HFFc6 (cell line): ENCODE results near the gene JMJD7. TPM values are rescaled to one million over a fixed set of nuclear protein-coding genes. Genes with fewer than 3 reads are reported as not detected.

ENCODE experiments used
- DNase-seq: peaks from one replicate; pipeline ENCODE4 v3.0.0-alpha.2; 2018
- H3K27ac Mint-ChIP-seq: 2 replicates; pipeline ENCODE4 v1.8.0; 2020; ENCODE audit warnings: mild to moderate bottlenecking, mixed read lengths
- H3K27me3 Mint-ChIP-seq: 2 replicates; pipeline ENCODE4 v1.8.0; 2021; ENCODE audit warnings: mild to moderate bottlenecking, moderate library complexity, mixed read lengths; ENCODE audit not compliant: insufficient read depth
- H3K36me3 Mint-ChIP-seq: 2 replicates; pipeline ENCODE4 v1.8.0; 2021; ENCODE audit warnings: low read depth, mixed read lengths
- H3K4me1 Mint-ChIP-seq: 2 replicates; pipeline ENCODE4 v1.8.0; 2020; ENCODE audit warnings: low read depth, mixed read lengths
- H3K4me3 Mint-ChIP-seq: 2 replicates; pipeline ENCODE4 v1.8.0; 2020; ENCODE audit warnings: mild to moderate bottlenecking, moderate library complexity, mixed read lengths
- H3K9me3 Mint-ChIP-seq: 2 replicates; pipeline ENCODE4 v1.8.0; 2020; ENCODE audit warnings: mild to moderate bottlenecking, mixed read lengths
- CTCF ChIP-seq: fragments of 200-600 bp; sonication (generic); IDR thresholded peaks from 2 replicates; pipeline ENCODE4 v1.5.0; 2021; ENCODE audit warnings: antibody characterized with exemption, mild to moderate bottlenecking
- total RNA-seq, 6 experiments: library from RNA; stranded (reverse); fragmentation: NEBNext Ultra II Directional; extraction: Animal tissue kit (Norgen Biotek cat#: 25700); gene quantifications; 2 replicates in 1 of 6; 3 replicates in 5 of 6; pipeline ENCODE4 v1.2.3, GENCODE V29; 2021

The JMJD7 gene
- total RNA-seq, 6 experiments from 2014 or later, result 4.9 to 11.0 (median 8.2) TPM

GRCh38 chr15:41801850-41802455 is 25.9 kb upstream of the JMJD7 start:
- H3K4me1 Mint-ChIP-seq, result peaks cover 61% of the 10 kb centered on the region
- H3K9me3 Mint-ChIP-seq, result no peaks in the 10 kb centered on the region
- DNase-seq, result peak; percentile 48
- TF ChIP-seq CTCF, result no peak
- H3K4me3 Mint-ChIP-seq, result no peak overlapping the region
- H3K36me3 Mint-ChIP-seq, result peaks cover 19% of the 10 kb centered on the region; the same call in 1 of the 2 replicates
- peak overlapping the region; percentile 48 for H3K27ac Mint-ChIP-seq
- no peaks in the 10 kb centered on the region; the same call in 1 of the 2 replicates for H3K27me3 Mint-ChIP-seq

- Mint-ChIP-seq H3K36me3 (peaks cover 18% of the 10 kb centered on the region; the same call in 1 of the 2 replicates), H3K4me3 (no peak overlapping the region), H3K4me1 (peaks cover 51% of the 10 kb centered on the region), H3K27me3 (no peaks in the 10 kb centered on the region; the same call in none of the 2 replicates), H3K27ac (peak overlapping the region; percentile 28; the same call in 1 of the 2 replicates), H3K9me3 (no peaks in the 10 kb centered on the region)
- no peak for DNase-seq
- TF ChIP-seq CTCF, result no peak
Observed at GRCh38 chr15:41804361-41804760, 23.5 kb upstream of the JMJD7 start.

GRCh38 chr15:41804916-41805666 is 22.8 kb upstream of the JMJD7 start:
- Mint-ChIP-seq H3K27ac (peak overlapping the region; percentile 34), H3K27me3 (peaks cover 1% of the 10 kb centered on the region), H3K4me3 (no peak overlapping the region), H3K9me3 (no peaks in the 10 kb centered on the region), H3K4me1 (peaks cover 51% of the 10 kb centered on the region), H3K36me3 (peaks cover 12% of the 10 kb centered on the region; the same call in 1 of the 2 replicates)
- DNase-seq, result no peak
- TF ChIP-seq CTCF, result no peak

DNA sequence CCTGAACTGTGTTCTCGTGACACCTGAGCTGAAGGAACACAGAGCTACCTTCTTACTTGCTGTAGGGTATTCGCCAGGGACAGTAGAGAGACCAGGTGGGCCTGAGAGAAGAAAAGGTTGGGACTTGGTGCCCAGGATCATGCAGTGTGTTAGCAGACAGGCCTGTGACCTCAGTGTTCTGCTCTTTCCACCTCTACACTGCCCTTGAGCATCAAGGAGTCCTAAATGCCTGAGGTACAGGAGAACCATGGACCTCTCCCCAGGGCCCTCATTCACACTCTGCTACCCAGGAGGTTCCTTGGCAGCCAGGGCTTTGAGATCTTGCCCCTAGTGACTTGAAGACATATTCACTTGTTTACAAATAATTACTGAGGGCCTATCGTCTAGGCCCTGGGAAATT is 22.2 kb upstream of the JMJD7 start:
- no peak for TF ChIP-seq CTCF
- Mint-ChIP-seq H3K27ac (peak overlapping the region; percentile 34), H3K9me3 (no peaks in the 10 kb centered on the region), H3K27me3 (peaks cover 1% of the 10 kb centered on the region), H3K4me3 (no peak overlapping the region), H3K4me1 (peaks cover 54% of the 10 kb centered on the region), H3K36me3 (peaks cover 6% of the 10 kb centered on the region; the same call in 1 of the 2 replicates)
- DNase-seq, result no peak

GRCh38 chr15:41806291-41807181 is 21.4 kb upstream of the JMJD7 start:
- Mint-ChIP-seq H3K36me3 (no peaks in the 10 kb centered on the region), H3K27ac (no peak overlapping the region), H3K4me3 (no peak overlapping the region), H3K9me3 (no peaks in the 10 kb centered on the region), H3K27me3 (peaks cover 1% of the 10 kb centered on the region), H3K4me1 (peaks cover 54% of the 10 kb centered on the region)
- no peak for DNase-seq
- TF ChIP-seq CTCF, result peak; percentile 33; the same call in 1 of the 2 replicates
